DOHH2 (cell line): ENCODE data around the gene DENND4C.

Experiments used
- H3F3A ChIP-seq: fragments of 200-600 bp; sonication (generic), shearing (Covaris generic); 2 replicates; pipeline ENCODE4 v1.6.0; 2016; ENCODE audit warnings: antibody characterized with exemption, mild to moderate bottlenecking; ENCODE audit not compliant: control insufficient read depth, insufficient read depth
- H3K27ac ChIP-seq: fragments of 200-600 bp; sonication (generic); 2 replicates; pipeline ENCODE4 v1.5.1; 2014; ENCODE audit warnings: low read depth, mild to moderate bottlenecking, low read length, moderate library complexity
- H3K27me3 ChIP-seq: fragments of 200-600 bp; sonication (generic); 2 replicates; pipeline ENCODE4 v1.6.1; 2014; ENCODE audit warnings: mild to moderate bottlenecking, low read length, mixed read lengths; ENCODE audit not compliant: control insufficient read depth
- H3K36me3 ChIP-seq: fragments of 200-600 bp; sonication (generic); 2 replicates; pipeline ENCODE4 v1.6.1; 2014; ENCODE audit warnings: mild to moderate bottlenecking, low read length, moderate library complexity, mixed read lengths; ENCODE audit not compliant: control insufficient read depth
- H3K4me1 ChIP-seq: fragments of 200-600 bp; sonication (generic); 2 replicates; pipeline ENCODE4 v1.6.1; 2014; ENCODE audit warnings: mild to moderate bottlenecking, low read length, mixed read lengths; ENCODE audit not compliant: control insufficient read depth
- H3K4me2 ChIP-seq: fragments of 200-600 bp; sonication (generic); 2 replicates; pipeline ENCODE4 v1.6.0; 2014; ENCODE audit warnings: mild to moderate bottlenecking, low read length, moderate library complexity
- H3K4me3 ChIP-seq: fragments of 200-600 bp; sonication (generic); 2 replicates; pipeline ENCODE4 v1.5.1; 2014; ENCODE audit warnings: mild to moderate bottlenecking, low read length, mixed read lengths
- H3K79me2 ChIP-seq: fragments of 200-600 bp; sonication (generic); 2 replicates; pipeline ENCODE4 v1.6.1; 2014; ENCODE audit warnings: mild to moderate bottlenecking, low read length, mixed read lengths; ENCODE audit not compliant: control insufficient read depth
- H3K9me2 ChIP-seq: fragments of 200-600 bp; sonication (generic); replicated peaks from 2 replicates; pipeline ENCODE4 v1.6.1; 2014; ENCODE audit warnings: mild to moderate bottlenecking, low read length, mixed read lengths; ENCODE audit not compliant: control insufficient read depth
- H3K9me3 ChIP-seq: fragments of 200-600 bp; sonication (generic); 2 replicates; pipeline ENCODE4 v1.6.1; 2014; ENCODE audit warnings: antibody characterized with exemption, low read length, mixed read lengths; ENCODE audit not compliant: control insufficient read depth, insufficient read depth
- H4K20me1 ChIP-seq: fragments of 200-600 bp; sonication (generic); 2 replicates; pipeline ENCODE4 v1.6.0; 2014; ENCODE audit warnings: low read depth, mild to moderate bottlenecking, antibody characterized with exemption, low read length, moderate library complexity; ENCODE audit not compliant: control insufficient read depth, insufficient read depth
- EZH2phosphoT487 ChIP-seq: fragments of 200-600 bp; sonication (generic); IDR thresholded peaks from 2 replicates; pipeline ENCODE4 v1.6.1; 2017; ENCODE audit warnings: borderline replicate concordance, mild to moderate bottlenecking, antibody characterized with exemption, low read length, moderate library complexity, mixed read lengths
- TF ChIP-seq, protein P1 (sequence below): fragments of 200-600 bp; sonication (generic); IDR thresholded peaks from one replicate; pipeline ENCODE4 v1.5.1; 2014; ENCODE audit warnings: antibody characterized with exemption, mild to moderate bottlenecking, low read depth, low read length; ENCODE audit not compliant: poor library complexity, severe bottlenecking

Gene DENND4C

GRCh38 chr9:19298436-19299000 lies 68.0 kb downstream of the DENND4C start:
- no peaks in the 10 kb centered on the region for H3K27me3 ChIP-seq
- no peak overlapping the region for H3K4me2 ChIP-seq
- H4K20me1 ChIP-seq, result no peaks in the 10 kb centered on the region
- H3K27ac ChIP-seq, result no peak overlapping the region
- no peaks in the 10 kb centered on the region for H3F3A ChIP-seq
- no peaks in the 10 kb centered on the region for H3K79me2 ChIP-seq
- H3K9me2 ChIP-seq, result no peaks in the 10 kb centered on the region
- TF ChIP-seq, protein P1, sequence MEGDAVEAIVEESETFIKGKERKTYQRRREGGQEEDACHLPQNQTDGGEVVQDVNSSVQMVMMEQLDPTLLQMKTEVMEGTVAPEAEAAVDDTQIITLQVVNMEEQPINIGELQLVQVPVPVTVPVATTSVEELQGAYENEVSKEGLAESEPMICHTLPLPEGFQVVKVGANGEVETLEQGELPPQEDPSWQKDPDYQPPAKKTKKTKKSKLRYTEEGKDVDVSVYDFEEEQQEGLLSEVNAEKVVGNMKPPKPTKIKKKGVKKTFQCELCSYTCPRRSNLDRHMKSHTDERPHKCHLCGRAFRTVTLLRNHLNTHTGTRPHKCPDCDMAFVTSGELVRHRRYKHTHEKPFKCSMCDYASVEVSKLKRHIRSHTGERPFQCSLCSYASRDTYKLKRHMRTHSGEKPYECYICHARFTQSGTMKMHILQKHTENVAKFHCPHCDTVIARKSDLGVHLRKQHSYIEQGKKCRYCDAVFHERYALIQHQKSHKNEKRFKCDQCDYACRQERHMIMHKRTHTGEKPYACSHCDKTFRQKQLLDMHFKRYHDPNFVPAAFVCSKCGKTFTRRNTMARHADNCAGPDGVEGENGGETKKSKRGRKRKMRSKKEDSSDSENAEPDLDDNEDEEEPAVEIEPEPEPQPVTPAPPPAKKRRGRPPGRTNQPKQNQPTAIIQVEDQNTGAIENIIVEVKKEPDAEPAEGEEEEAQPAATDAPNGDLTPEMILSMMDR, result no peak
- TF ChIP-seq EZH2phosphoT487, result no peak
- peaks cover 16% of the 10 kb centered on the region for H3K36me3 ChIP-seq
- H3K4me1 ChIP-seq, result no peaks in the 10 kb centered on the region
- no peaks in the 10 kb centered on the region for H3K9me3 ChIP-seq
- no peak overlapping the region for H3K4me3 ChIP-seq

DNA sequence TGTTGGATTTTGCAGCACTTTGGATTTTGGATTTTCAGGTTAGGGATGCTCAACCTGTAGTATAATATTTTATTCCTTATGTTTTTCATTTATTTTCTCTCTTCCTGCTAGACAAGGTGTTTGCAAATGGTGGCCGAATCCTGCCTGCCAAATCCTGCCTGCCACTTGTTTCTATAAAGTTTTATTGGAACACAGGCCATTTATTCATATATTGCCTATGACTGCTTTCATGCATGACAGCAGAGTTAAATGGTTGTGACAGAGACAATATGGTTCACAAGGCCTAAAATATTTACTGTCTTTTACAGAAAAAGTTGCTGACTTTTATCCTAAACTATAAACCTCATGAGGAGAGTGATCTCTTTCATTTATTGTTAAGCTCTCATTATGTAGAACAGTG lies 72.7 kb downstream of the DENND4C start:
- no peak overlapping the region for H3K4me2 ChIP-seq
- no peaks in the 10 kb centered on the region for H3F3A ChIP-seq
- no peaks in the 10 kb centered on the region for H3K9me3 ChIP-seq
- H3K27ac ChIP-seq, result no peak overlapping the region
- H3K79me2 ChIP-seq, result no peaks in the 10 kb centered on the region
- H3K9me2 ChIP-seq, result no peaks in the 10 kb centered on the region
- TF ChIP-seq, protein P1, result no peak
- TF ChIP-seq EZH2phosphoT487, result no peak
- H3K36me3 ChIP-seq, result peaks cover 10% of the 10 kb centered on the region
- no peaks in the 10 kb centered on the region for H3K27me3 ChIP-seq
- no peaks in the 10 kb centered on the region for H3K4me1 ChIP-seq
- no peaks in the 10 kb centered on the region for H4K20me1 ChIP-seq
- H3K4me3 ChIP-seq, result no peak overlapping the region

DNA sequence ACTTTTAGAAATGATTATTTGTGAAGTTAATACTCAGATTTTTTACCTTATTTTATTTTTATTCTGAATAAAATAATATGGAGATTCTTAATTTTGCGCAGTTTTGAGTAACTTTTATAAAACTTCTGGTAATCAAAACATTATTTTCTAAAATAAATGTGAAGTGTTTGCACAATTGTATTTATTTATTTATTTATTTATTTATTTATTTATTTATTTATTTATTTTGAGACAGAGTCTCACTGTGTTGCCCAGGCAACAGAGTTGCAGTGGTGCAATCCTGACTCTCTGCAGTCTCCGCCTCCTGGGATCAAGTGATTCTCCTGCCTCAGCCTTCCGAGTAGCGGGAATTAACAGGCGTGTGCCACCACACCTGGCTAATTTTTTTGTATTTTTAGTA lies 76.1 kb downstream of the DENND4C start:
- TF ChIP-seq, protein P1, result no peak
- TF ChIP-seq EZH2phosphoT487, result no peak
- Histone ChIP-seq H3F3A (no peaks in the 10 kb centered on the region), H3K4me3 (no peak overlapping the region), H3K79me2 (no peaks in the 10 kb centered on the region), H3K4me1 (no peaks in the 10 kb centered on the region), H3K9me3 (no peaks in the 10 kb centered on the region), H3K9me2 (no peaks in the 10 kb centered on the region), H4K20me1 (no peaks in the 10 kb centered on the region), H3K27ac (no peak overlapping the region), H3K4me2 (no peak overlapping the region), H3K27me3 (no peaks in the 10 kb centered on the region), H3K36me3 (0 out of 2 replicates have a peak, but pooled peaks cover 3% of the 10 kb centered on the region)

DNA sequence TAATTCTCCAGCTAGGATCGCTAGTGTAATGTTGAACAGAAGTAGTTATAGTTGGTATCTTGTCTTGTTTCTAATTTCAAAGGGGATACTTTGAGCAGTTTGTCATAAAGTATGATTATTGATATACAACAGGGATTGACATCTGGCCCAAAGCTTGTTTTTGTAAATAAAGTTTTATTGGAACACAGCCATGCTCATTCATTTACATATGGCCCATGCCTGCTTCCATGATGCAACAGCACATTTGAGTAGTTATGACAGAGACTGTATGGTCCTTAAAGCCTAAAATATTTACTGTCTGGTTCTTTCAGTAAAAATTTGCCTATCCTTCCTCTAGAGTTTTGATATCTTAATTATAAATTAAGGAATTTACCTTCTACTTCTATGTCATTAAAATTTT lies 79.8 kb downstream of the DENND4C start:
- Histone ChIP-seq H3K4me1 (no peaks in the 10 kb centered on the region), H3K79me2 (no peaks in the 10 kb centered on the region), H3K9me3 (no peaks in the 10 kb centered on the region), H3K9me2 (no peaks in the 10 kb centered on the region), H3K4me3 (no peak overlapping the region), H3K4me2 (no peak overlapping the region), H3K27ac (no peak overlapping the region), H4K20me1 (no peaks in the 10 kb centered on the region), H3K36me3 (no peaks in the 10 kb centered on the region), H3K27me3 (no peaks in the 10 kb centered on the region), H3F3A (no peaks in the 10 kb centered on the region)
- TF ChIP-seq EZH2phosphoT487, result no peak
- TF ChIP-seq, protein P1, result no peak
